Stimulated activated CD8-positive, alpha-beta memory T cell treated with anti-CD3 and anti-CD28 coated beads, Interleukin-4, amount 100 ng/mL, for 4 hours (primary cell): Measurements from ENCODE around the gene KCTD16.

ENCODE experiments used
- DNase-seq, 2 donors: peaks; one replicate each; pipeline ENCODE4 v3.0.0-alpha.2; 2020; ENCODE audit warnings: low read depth in 2 of 2, low spot score in 1 of 2

The KCTD16 gene

DNA sequence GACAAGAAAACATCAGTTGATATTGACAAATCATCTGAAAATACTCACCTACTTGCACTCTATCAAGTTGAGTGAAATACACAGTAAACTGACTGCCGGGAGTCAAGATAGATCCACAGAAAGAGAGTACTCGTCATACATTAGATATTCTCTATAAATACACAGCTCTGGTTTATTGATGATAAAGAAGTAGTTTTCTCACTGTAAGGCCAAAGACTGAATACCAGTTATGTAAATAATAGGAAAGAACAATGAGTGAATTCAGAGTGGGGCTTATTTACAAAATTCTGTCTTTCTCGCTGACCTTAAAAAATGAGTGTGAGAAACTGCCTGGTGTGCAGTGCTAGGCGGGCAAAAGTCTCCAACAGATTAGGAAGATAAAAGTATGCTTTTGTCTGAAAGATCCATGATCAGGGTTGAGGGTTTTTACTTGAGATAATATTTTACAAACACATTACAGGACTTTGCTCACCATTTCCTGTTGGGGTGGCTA is 341.0 kb downstream of the KCTD16 start:
- DNase-seq = no peak

DNA sequence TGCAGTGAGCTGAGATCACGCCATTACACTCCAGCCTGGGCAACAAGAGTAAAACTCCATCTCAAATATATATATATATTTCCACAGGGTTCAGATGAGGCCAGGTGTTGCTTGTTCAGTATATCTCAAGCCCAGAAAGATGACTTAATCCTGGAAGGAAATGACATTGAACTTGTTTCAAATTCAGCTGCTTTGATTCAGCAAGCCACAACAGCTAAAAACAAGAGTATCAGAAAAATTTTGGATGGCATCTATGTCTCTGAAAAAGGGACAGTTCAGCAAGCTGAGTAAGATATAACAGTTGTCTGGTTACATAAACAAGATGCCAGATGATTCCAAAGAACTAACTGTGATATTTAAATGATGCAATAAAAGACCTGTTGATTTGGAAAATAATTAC is 352.0 kb downstream of the KCTD16 start:
- DNase-seq = no peak

DNA sequence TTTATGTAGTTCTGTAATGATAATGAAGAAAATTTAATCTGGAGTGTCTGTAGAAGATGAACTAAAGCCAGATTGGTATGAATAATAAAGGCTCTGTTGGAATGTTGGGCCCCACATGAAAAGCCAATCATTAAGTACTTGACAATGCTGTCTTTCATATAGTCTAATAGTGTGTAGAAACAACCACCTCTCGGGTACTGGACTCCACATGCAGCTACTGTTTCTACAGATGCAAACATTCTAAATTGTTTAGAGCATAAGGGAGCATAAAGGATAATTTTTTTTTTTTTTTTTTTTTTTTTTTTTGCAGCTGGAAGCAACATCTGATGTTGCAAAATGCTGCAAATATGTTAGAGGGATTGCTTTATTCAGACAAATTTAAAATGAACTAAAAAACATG is 354.3 kb downstream of the KCTD16 start:
- no peak for DNase-seq

DNA sequence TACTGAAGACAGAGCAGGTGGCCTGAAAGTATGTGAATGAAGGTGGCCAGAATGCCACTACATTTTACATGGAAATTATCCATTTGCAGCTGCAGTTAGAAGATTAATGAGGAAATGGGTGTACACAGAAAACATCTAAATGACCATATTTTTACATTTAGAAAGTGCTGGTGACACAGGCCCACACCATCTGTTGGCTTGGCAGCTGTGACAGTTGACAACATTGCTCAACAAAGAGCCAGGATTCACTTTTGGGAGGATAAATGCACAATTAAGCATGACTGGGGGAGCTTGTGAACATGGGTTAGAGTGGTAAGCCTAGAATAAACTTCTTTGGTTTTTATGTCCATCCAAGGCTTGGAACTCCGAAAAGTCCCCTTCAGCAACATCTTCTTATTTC is 360.5 kb downstream of the KCTD16 start:
- no peak for DNase-seq
